Transverse colon (tissue), 4 donors: Measurements from ENCODE around the gene CCR5AS.
"Not testable (repeated sequence)": the region's sequence is repeated elsewhere in the genome, so short reads cannot be mapped to it uniquely, and the experiment has no call there.

Experiments used
- DNase-seq: peaks from one replicate; pipeline ENCODE4 v3.0.0-alpha.2; 2019
- H3K27ac ChIP-seq, 4 donors: fragments of 200-600 bp; sonication (generic); 2 replicates each; pipeline ENCODE4 v1.5.1; 2016 to 2018; ENCODE audit warnings: inconsistent platforms in 4 of 4
- H3K27me3 ChIP-seq: fragments of 200-600 bp; sonication (generic); 2 replicates; pipeline ENCODE4 v1.5.1; 2017; ENCODE audit warnings: inconsistent platforms
- H3K36me3 ChIP-seq, 4 donors: fragments of 200-600 bp; sonication (generic); 2 replicates each; pipeline ENCODE4 v1.5.1; 2017 to 2019; ENCODE audit warnings: inconsistent platforms in 4 of 4
- H3K4me1 ChIP-seq, 4 donors: fragments of 200-600 bp; sonication (generic); 2 replicates each; pipeline ENCODE4 v1.5.1; 2017 to 2020; ENCODE audit warnings: inconsistent platforms in 4 of 4
- H3K4me3 ChIP-seq, 4 donors: fragments of 200-600 bp; sonication (generic); 1 replicate in 1 of 4; 2 replicates in 3 of 4; pipeline versions ENCODE4 v1.5.1 to v1.6.1; 2017 to 2019; ENCODE audit warnings: inconsistent platforms in 4 of 4
- H3K9me3 ChIP-seq, 2 donors: fragments of 200-600 bp; sonication (generic); 2 replicates each; pipeline ENCODE4 v1.5.1; 2017 to 2019; ENCODE audit warnings: inconsistent platforms in 2 of 2
- EP300 ChIP-seq: sonication (generic); formaldehyde crosslinking; IDR thresholded peaks from one replicate; pipeline ENCODE4 v1.6.1; 2017; ENCODE audit warnings: antibody characterized with exemption, low read depth
- POLR2A ChIP-seq: fragments of 450-650 bp; IDR thresholded peaks from one replicate; pipeline ENCODE4 v1.6.1; 2016; ENCODE audit warnings: antibody characterized with exemption, mild to moderate bottlenecking, moderate library complexity
- POLR2AphosphoS5 ChIP-seq, 3 donors: sonication (generic); formaldehyde crosslinking; IDR thresholded peaks; one replicate each; pipeline ENCODE4 v1.6.1; 2016; ENCODE audit warnings: antibody characterized with exemption in 3 of 3
- WGBS, 2 donors: methylation state at CpG; one replicate each; pipeline ENCODE4 v1.1.5; 2018; ENCODE audit warnings: low coverage in 1 of 2; 5-methylcytosine and 5-hydroxymethylcytosine counted together
- in situ Hi-C, 4 donors: fragments of 200-750 bp; cut with MboI; loops; one replicate each; pipeline versions ENCODE4 v1.15.0 to v1.15.1; 2017; ENCODE audit warnings: low sequenced_read_pairs in 3 of 4, low pct_ligation_motif_present in 1 of 4, low pct_unique_long_range_greater_than_20kb in 1 of 4
- intact Hi-C: fragments of 100-400 bp; cut with DNase I; formaldehyde crosslinking; loops from one replicate; pipeline ENCODE4 v1.15.1; 2023; ENCODE audit warnings: low total_unique reads
- TF ChIP-seq, protein P1 (sequence below), 5 experiments: fragments of 200-600 bp in 3 of 5; fragments of 450-650 bp in 2 of 5; sonication (generic) in 3 of 5; IDR thresholded peaks; 1 replicate in 2 of 5; 2 replicates in 3 of 5; pipeline ENCODE4 v1.5.1; 2016 to 2017; ENCODE audit warnings: antibody characterized with exemption in 5 of 5, inconsistent platforms in 3 of 5, mild to moderate bottlenecking in 2 of 5, moderate library complexity in 1 of 5

Gene CCR5AS

DNA sequence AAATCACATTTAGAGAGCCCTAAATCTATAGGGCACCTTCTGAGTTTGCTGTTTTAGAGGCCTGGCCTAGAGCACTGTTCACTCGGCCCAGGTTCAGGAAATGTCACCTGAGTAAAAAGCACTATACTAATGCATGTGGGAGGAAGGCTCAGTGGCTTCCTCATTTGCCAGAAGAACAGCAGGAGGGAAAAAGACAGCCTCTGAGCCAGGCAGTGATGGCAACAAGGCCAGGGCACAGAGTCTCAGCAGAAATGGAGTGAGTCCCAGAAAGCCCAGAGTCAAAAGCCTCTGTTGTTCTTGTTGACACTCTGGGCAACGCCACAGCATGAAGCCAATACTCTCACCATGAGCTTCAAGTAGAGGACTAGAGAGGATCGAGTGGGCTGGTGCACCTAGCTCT lies 32.0 kb upstream of the CCR5AS start:
- H3K27ac ChIP-seq: no peak overlapping the region
- WGBS, 2 donors: 92% methylated on average over 3 of the region's 3 CpGs; no CpG with 5 or more reads in 1 of the 2 donors
- intact Hi-C loops: no loop called here
- DNase-seq: no peak
- H3K4me3 ChIP-seq: no peak overlapping the region
- no peaks in the 10 kb centered on the region for H3K36me3 ChIP-seq
- no peaks in the 10 kb centered on the region for H3K9me3 ChIP-seq
- in situ Hi-C loops: loop anchor here in 1 of 4 donors (25.0 kb wide), 1 partner anchor 677 kb away; no protein-coding TSS in a partner anchor
- TF ChIP-seq POLR2A: no peak
- no peak for TF ChIP-seq EP300
- no peak for TF ChIP-seq POLR2AphosphoS5 (IDR thresholded peaks at IDR 0.05)
- TF ChIP-seq, protein P1, sequence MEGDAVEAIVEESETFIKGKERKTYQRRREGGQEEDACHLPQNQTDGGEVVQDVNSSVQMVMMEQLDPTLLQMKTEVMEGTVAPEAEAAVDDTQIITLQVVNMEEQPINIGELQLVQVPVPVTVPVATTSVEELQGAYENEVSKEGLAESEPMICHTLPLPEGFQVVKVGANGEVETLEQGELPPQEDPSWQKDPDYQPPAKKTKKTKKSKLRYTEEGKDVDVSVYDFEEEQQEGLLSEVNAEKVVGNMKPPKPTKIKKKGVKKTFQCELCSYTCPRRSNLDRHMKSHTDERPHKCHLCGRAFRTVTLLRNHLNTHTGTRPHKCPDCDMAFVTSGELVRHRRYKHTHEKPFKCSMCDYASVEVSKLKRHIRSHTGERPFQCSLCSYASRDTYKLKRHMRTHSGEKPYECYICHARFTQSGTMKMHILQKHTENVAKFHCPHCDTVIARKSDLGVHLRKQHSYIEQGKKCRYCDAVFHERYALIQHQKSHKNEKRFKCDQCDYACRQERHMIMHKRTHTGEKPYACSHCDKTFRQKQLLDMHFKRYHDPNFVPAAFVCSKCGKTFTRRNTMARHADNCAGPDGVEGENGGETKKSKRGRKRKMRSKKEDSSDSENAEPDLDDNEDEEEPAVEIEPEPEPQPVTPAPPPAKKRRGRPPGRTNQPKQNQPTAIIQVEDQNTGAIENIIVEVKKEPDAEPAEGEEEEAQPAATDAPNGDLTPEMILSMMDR (IDR thresholded peaks at IDR 0.05): no peak
- H3K27me3 ChIP-seq: no peaks in the 10 kb centered on the region
- H3K4me1 ChIP-seq: peaks cover 0 to 6% (median 2%) of the 10 kb centered on the region in 4 donors

DNA sequence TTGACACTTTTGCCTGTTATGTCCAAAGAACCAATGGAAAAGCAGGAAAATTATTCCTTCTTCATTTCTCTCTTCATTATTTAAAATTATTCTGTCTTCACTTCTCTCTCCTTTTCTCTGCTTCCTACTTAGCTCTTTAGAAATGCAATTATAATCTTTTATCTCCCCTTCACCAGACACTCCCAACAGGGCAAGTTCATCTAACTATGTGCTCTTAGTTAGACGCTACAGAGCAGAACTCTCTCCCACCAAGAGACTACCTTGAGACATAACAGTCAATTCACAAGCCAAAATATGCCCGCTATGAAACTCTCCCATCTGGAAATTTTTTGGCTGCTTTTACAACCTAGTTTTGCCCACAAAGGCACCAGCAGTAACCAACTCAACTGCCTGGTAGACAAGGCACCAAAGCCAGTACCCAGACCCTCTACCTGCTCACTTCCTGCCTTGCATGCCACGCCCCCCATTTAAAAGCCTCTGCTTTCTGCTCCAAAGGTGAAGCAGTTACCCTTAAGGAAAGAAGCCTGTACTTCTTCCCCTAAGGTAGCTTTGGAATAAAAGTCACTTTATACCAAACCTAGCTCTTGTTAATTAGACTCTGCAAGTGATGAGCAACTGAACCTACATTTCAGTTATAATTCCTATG lies 28.3 kb upstream of the CCR5AS start:
- in situ Hi-C loops (loop anchor here in 1 of 4 donors (25.0 kb wide), 1 partner anchor 673 kb away; no protein-coding TSS in a partner anchor), intact Hi-C loops (no loop called here)
- WGBS, 2 donors: 78 to 93% methylated on average over 2 to 3 of the region's 3 CpGs
- no peak overlapping the region for H3K4me3 ChIP-seq
- peaks cover 0 to 5% (median 3%) of the 10 kb centered on the region in 4 donors for H3K4me1 ChIP-seq
- TF ChIP-seq POLR2A: no peak
- TF ChIP-seq EP300: no peak
- TF ChIP-seq, protein P1 (IDR thresholded peaks at IDR 0.05): no peak
- no peak for TF ChIP-seq POLR2AphosphoS5 (IDR thresholded peaks at IDR 0.05)
- no peak for DNase-seq
- H3K36me3 ChIP-seq: no peaks in the 10 kb centered on the region
- no peaks in the 10 kb centered on the region for H3K9me3 ChIP-seq
- H3K27me3 ChIP-seq: no peaks in the 10 kb centered on the region
- no peak overlapping the region for H3K27ac ChIP-seq

DNA sequence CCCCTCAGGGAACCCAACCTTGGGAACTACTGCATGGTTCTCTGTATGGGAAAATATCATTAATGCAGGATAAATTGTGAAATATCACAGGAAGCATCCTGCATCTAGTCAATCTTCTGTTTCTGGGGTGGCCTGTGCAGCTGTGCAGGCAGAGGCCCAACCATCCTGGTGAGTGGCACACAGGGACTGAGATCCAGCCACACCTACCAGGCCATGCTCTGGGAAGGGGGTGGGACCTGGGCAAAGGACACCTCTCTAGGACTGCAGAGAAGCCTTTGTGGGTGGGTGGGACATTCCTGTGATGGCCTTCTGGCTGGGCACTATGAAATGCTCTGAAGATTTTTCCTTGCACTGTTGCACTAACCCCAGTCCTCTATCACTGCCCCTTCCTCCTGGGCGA lies 27.0 kb upstream of the CCR5AS start:
- no peaks in the 10 kb centered on the region for H3K9me3 ChIP-seq
- in situ Hi-C loops: loop anchor here in 1 of 4 donors (25.0 kb wide), 1 partner anchor 672 kb away; no protein-coding TSS in a partner anchor
- no peaks in the 10 kb centered on the region for H3K36me3 ChIP-seq
- 57 to 89% methylated on average over 1 of the region's 1 CpG for WGBS, 2 donors
- intact Hi-C loops: no loop called here
- peaks cover 0 to 7% (median 5%) of the 10 kb centered on the region in 4 donors for H3K4me1 ChIP-seq
- TF ChIP-seq POLR2AphosphoS5 (IDR thresholded peaks at IDR 0.05) (no peak), POLR2A (no peak), EP300 (no peak)
- TF ChIP-seq, protein P1 (IDR thresholded peaks at IDR 0.05): no peak
- no peak overlapping the region for H3K27ac ChIP-seq
- no peak overlapping the region for H3K4me3 ChIP-seq
- no peak for DNase-seq
- H3K27me3 ChIP-seq: no peaks in the 10 kb centered on the region

DNA sequence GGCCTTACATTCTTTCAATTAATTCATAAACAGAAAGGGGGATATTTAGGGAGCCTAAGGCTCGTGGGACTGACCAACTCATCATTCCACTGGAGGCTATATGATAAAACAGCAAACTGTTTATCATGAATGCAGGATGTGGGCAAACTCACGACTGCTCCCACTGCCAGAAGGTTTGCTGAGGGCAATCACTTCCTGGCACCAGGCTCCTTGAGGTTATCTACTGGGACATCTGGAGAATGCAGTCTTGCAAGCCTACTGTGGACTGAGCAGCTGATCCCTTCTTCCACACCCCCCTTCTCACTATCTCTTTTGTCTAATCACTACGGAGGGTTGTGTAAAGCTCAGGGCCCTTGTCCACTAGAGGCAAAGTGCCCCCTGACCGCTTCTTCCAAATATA lies 26.3 kb upstream of the CCR5AS start:
- H3K27me3 ChIP-seq, H3K36me3 ChIP-seq, intact Hi-C loops, H3K27ac ChIP-seq, H3K9me3 ChIP-seq, H3K4me3 ChIP-seq, DNase-seq: not testable (repeated sequence)
- in situ Hi-C loops: loop anchor here in 1 of 4 donors (25.0 kb wide), 1 partner anchor 671 kb away; no protein-coding TSS in a partner anchor
- peaks cover 0 to 14% (median 10%) of the 10 kb centered on the region in 4 donors for H3K4me1 ChIP-seq
- WGBS, 2 donors: 73 to 100% methylated on average over 1 to 4 of the region's 4 CpGs

DNA sequence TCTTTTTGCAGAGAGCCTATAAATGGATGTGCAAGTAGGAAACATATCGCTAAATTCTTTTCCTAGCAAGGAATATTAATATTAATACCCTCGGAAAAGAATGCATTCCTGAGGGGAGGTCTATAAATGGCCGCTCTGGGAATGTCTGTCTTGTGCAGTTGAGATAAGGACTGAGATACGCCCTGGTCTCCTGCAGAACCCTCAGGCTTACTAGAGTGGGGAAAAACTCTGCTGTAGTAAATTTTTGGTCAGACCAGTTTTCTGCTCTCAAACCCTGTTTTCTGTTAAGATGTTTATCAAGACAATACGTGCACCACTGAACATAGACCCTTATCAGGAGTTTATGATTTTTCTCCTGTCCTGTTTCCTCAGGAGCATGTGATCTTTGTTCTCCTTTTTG lies 25.0 kb upstream of the CCR5AS start:
- 92 to 96% methylated on average over 4 to 5 of the region's 5 CpGs for WGBS, 2 donors
- intact Hi-C loops, H3K9me3 ChIP-seq, H3K27ac ChIP-seq, H3K36me3 ChIP-seq, H3K4me3 ChIP-seq, H3K27me3 ChIP-seq, DNase-seq: not testable (repeated sequence)
- in situ Hi-C loops: loop anchor here in 1 of 4 donors (25.0 kb wide), 1 partner anchor 670 kb away; no protein-coding TSS in a partner anchor
- peaks cover 0 to 16% (median 11%) of the 10 kb centered on the region in 4 donors for H3K4me1 ChIP-seq

DNA sequence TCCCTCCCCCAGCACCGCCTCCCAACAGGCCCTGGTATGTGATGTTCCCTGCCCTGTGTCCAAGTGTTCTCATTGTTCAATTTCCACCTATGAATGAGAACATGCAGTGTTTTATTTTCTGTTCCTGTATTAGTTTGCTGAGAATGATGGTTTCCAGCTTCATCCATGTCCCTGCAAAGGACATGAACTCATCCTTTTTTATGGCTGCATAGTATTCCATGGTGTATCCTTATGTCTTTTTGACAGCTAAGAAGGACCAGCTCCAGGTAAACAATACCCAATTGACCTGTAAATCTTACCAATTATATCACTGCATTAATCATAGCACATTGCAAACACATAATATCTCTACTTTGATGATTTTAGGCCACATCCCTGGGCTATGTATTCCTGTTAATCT lies 24.0 kb upstream of the CCR5AS start:
- DNase-seq, H3K9me3 ChIP-seq, H3K27me3 ChIP-seq, H3K27ac ChIP-seq, intact Hi-C loops, H3K36me3 ChIP-seq, H3K4me3 ChIP-seq: not testable (repeated sequence)
- WGBS, 2 donors: 100% methylated on average over 1 of the region's 1 CpG
- H3K4me1 ChIP-seq: peaks cover 0 to 20% (median 11%) of the 10 kb centered on the region in 4 donors
- in situ Hi-C loops: loop anchor here in 1 of 4 donors (25.0 kb wide), 1 partner anchor 669 kb away; no protein-coding TSS in a partner anchor
